ENCODE data around the gene CCDC9.

DNA sequence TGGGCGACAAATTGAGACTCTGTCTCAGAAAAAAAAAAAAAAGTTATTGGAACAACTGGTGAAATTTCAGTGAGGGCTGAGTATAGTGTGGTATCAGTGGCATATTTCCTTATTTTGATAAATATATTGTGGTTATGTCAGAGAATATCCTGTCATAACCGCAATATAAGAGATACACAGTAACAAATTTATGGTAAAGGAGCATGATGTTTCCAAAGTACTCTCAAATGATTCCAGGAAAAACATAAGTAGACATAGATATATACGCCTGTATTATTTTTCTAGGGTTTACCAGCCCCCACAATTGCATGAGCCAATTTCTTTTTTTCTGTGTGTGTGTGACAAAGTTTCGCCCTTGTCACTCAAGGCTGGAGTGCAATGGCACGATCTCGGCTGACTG is 47.6 kb downstream of the CCDC9 start:
- TF ChIP-seq, protein P1, sequence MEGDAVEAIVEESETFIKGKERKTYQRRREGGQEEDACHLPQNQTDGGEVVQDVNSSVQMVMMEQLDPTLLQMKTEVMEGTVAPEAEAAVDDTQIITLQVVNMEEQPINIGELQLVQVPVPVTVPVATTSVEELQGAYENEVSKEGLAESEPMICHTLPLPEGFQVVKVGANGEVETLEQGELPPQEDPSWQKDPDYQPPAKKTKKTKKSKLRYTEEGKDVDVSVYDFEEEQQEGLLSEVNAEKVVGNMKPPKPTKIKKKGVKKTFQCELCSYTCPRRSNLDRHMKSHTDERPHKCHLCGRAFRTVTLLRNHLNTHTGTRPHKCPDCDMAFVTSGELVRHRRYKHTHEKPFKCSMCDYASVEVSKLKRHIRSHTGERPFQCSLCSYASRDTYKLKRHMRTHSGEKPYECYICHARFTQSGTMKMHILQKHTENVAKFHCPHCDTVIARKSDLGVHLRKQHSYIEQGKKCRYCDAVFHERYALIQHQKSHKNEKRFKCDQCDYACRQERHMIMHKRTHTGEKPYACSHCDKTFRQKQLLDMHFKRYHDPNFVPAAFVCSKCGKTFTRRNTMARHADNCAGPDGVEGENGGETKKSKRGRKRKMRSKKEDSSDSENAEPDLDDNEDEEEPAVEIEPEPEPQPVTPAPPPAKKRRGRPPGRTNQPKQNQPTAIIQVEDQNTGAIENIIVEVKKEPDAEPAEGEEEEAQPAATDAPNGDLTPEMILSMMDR (IDR thresholded peaks at IDR 0.05; ENCODE audit: low read length) = no peak
- TF ChIP-seq EZH2 (IDR thresholded peaks at IDR 0.05; ENCODE audit: borderline replicate concordance, low read length) = no peak
